Panc1 (cell line): ENCODE results near the gene NPB. TPM values are rescaled to one million over a fixed set of nuclear protein-coding genes. Genes with fewer than 3 reads are reported as not detected.
"Not testable (repeated sequence)": the region's sequence is repeated elsewhere in the genome, so short reads cannot be mapped to it uniquely, and the experiment has no call there.

ENCODE experiments used
- ATAC-seq: fragments of 200-7000 bp; cut with Tn5 transposase; 2 replicates; pipeline ENCODE4 v1.9.1; 2020; ENCODE audit warnings: mild to moderate bottlenecking, moderate library complexity
- BruUV-seq: library from RNA; stranded (reverse); fragments of 400-500 nt; replicated peaks from 2 replicates; lab custom pipeline; 2021; lab: Mats Ljungman, UMichigan
- CTCF ChIA-PET: fragments of 300-600 bp; sonication (Branson Sonifier 250); formaldehyde crosslinking; loops from one replicate; lab custom pipeline; 2022; ENCODE audit warnings: antibody characterized with exemption; lab: Charles Lee
- POLR2A ChIA-PET: fragments of 300-600 bp; sonication (Branson Sonifier 250); formaldehyde crosslinking; loops from one replicate; lab custom pipeline; 2022; ENCODE audit warnings: antibody characterized with exemption; lab: Charles Lee
- DNase-seq: peaks from one replicate; pipeline ENCODE4 v3.0.0-alpha.2; 2010; ENCODE audit warnings: low read depth, low spot score
- H3K27ac ChIP-seq: 2 replicates; pipeline ENCODE4 v1.5.1; 2011; ENCODE audit warnings: mild to moderate bottlenecking, low read length, inconsistent platforms
- H3K27me3 ChIP-seq: fragments of 200-500 bp; sonication (Bioruptor generic); 2 replicates; pipeline ENCODE4 v1.6.0; 2014; ENCODE audit warnings: low read length, inconsistent platforms; ENCODE audit not compliant: control insufficient read depth, insufficient read depth
- H3K36me3 ChIP-seq: fragments of 200-500 bp; sonication (Bioruptor generic); 2 replicates; pipeline ENCODE4 v1.5.1; 2014; ENCODE audit warnings: inconsistent platforms, mild to moderate bottlenecking, low read length, moderate library complexity; ENCODE audit not compliant: control insufficient read depth, insufficient read depth
- H3K4me1 ChIP-seq: 2 replicates; pipeline ENCODE4 v1.5.1; 2011; ENCODE audit warnings: inconsistent platforms, mild to moderate bottlenecking, low read length, moderate library complexity; ENCODE audit not compliant: control insufficient read depth, insufficient read depth
- H3K4me3 ChIP-seq, 2 experiments: 2 replicates each; pipeline ENCODE4 v1.5.1; 2011 to 2012; ENCODE audit warnings: low read depth in 2 of 2, low read length in 2 of 2, mild to moderate bottlenecking in 2 of 2, inconsistent platforms in 1 of 2, moderate library complexity in 1 of 2
- H3K9me3 ChIP-seq: fragments of 200-500 bp; sonication (Bioruptor generic); 2 replicates; pipeline ENCODE4 v1.5.1; 2014; ENCODE audit warnings: low read depth, mild to moderate bottlenecking, inconsistent platforms, low read length, moderate library complexity; ENCODE audit not compliant: control insufficient read depth, insufficient read depth
- POLR2AphosphoS5 ChIP-seq: IDR thresholded peaks from 2 replicates; pipeline ENCODE4 v1.6.1; 2012; ENCODE audit warnings: mild to moderate bottlenecking, low read depth, low read length, moderate library complexity
- REST ChIP-seq, 2 experiments: IDR thresholded peaks; 2 replicates each; pipeline ENCODE4 v1.6.1; 2011 to 2012; ENCODE audit warnings: low read depth in 2 of 2, control low read depth in 1 of 2, low read length in 1 of 2, mild to moderate bottlenecking in 1 of 2, moderate library complexity in 1 of 2; ENCODE audit not compliant: insufficient read depth in 1 of 2
- SIN3A ChIP-seq: IDR thresholded peaks from 2 replicates; pipeline ENCODE4 v1.6.1; 2012; ENCODE audit warnings: low read depth, mild to moderate bottlenecking, low read length, moderate library complexity, borderline replicate concordance; ENCODE audit not compliant: insufficient read depth
- TCF7L2 ChIP-seq: IDR thresholded peaks from 2 replicates; pipeline ENCODE4 v1.6.1; 2011; ENCODE audit warnings: mild to moderate bottlenecking, low read depth, low read length, inconsistent platforms
- in situ Hi-C: cut with HindIII; loops from 2 replicates; pipeline ENCODE4 v1.10.0; 2016; ENCODE audit warnings: low sequenced_read_pairs, low pct_unique_long_range_greater_than_20kb
- intact Hi-C: fragments of 100-400 bp; cut with micrococcal nuclease; formaldehyde crosslinking; loops from one replicate; pipeline ENCODE4 v1.10.0; 2022; ENCODE audit not compliant: unreplicated experiment
- total RNA-seq: library from RNA; stranded (reverse); gene quantifications from one replicate; pipeline ENCODE4 v1.2.1, GENCODE V29; 2021; ENCODE audit not compliant: unreplicated experiment
- TF ChIP-seq, protein P1 (sequence below): fragments of 450-650 bp; IDR thresholded peaks from 2 replicates; pipeline ENCODE4 v1.5.1; 2017; ENCODE audit warnings: mild to moderate bottlenecking

Gene NPB
- total RNA-seq, 1 experiment from 2014 or later: 3.9 TPM

GRCh38 chr17:81917565-81918332, 15.7 kb downstream of the NPB start, which contains the start of gene SIRT7:
TSS of gene SIRT7 (minus strand) at chr17:81918176. CDS start at chr17:81918131, 45 bp downstream.
- CTCF ChIA-PET: interaction anchor here (0.6 kb wide), 1 partner anchor 36 kb away, joined by 3 read pairs; no protein-coding TSS in a partner anchor
- intact Hi-C loops: no loop called here
- no peak for DNase-seq

DNA sequence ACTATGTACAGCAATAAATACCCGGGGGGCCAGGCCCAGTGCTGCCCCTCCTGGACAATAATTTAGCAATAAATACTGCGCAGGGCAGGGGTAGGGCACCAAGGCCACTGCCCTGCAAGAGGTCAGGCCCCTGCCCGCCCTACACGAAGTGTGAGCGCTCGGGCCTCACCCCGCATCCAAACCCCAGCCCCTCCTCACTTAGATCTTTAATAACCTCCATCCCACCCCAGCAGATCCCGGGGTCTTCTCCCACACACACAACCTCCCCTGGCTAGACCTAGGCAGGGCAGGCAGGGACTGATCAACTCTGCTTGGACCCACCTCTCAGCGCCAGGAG, 16.3 kb downstream of the NPB start:
- peaks cover 16% of the 10 kb centered on the region for H3K36me3 ChIP-seq
- H3K4me1 ChIP-seq: peaks cover 49% of the 10 kb centered on the region
- H3K9me3 ChIP-seq, BruUV-seq, DNase-seq, H3K27me3 ChIP-seq, in situ Hi-C loops, intact Hi-C loops, POLR2A ChIA-PET, CTCF ChIA-PET: not testable (repeated sequence)
- H3K4me3 ChIP-seq: peak overlapping the region; percentile 72 to 80
- H3K27ac ChIP-seq: peak overlapping the region; percentile 56
- ATAC-seq: peak; percentile 48

More at GRCh38 chr17:81917565-81918332, 15.7 kb downstream of the NPB start, which contains the start of gene SIRT7:
- peaks cover 16% of the 10 kb centered on the region for H3K36me3 ChIP-seq
- H3K27ac ChIP-seq: peak within 1 kb of the TSS; percentile 92
- peaks cover 53% of the 10 kb centered on the region for H3K4me1 ChIP-seq
- POLR2A ChIA-PET: interaction anchor here (0.5 to 0.9 kb wide), 3 partner anchors 9 to 1246 kb away, joined by 3 to 10 read pairs (median 3); no protein-coding TSS in a partner anchor
- ATAC-seq: peak; percentile 78
- in situ Hi-C loops: no loop called here
- BruUV-seq: no TSS peak
- peak within 1 kb of the TSS; percentile 72 to 80 for H3K4me3 ChIP-seq
- H3K27me3 ChIP-seq: no peaks in the 10 kb centered on the region
- TF ChIP-seq, protein P1, sequence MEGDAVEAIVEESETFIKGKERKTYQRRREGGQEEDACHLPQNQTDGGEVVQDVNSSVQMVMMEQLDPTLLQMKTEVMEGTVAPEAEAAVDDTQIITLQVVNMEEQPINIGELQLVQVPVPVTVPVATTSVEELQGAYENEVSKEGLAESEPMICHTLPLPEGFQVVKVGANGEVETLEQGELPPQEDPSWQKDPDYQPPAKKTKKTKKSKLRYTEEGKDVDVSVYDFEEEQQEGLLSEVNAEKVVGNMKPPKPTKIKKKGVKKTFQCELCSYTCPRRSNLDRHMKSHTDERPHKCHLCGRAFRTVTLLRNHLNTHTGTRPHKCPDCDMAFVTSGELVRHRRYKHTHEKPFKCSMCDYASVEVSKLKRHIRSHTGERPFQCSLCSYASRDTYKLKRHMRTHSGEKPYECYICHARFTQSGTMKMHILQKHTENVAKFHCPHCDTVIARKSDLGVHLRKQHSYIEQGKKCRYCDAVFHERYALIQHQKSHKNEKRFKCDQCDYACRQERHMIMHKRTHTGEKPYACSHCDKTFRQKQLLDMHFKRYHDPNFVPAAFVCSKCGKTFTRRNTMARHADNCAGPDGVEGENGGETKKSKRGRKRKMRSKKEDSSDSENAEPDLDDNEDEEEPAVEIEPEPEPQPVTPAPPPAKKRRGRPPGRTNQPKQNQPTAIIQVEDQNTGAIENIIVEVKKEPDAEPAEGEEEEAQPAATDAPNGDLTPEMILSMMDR: no peak
- peak; percentile 80 for TF ChIP-seq POLR2AphosphoS5
- peak; percentile 82; the same call in 1 of the 2 replicates for TF ChIP-seq SIN3A
- no peak for TF ChIP-seq TCF7L2
- H3K9me3 ChIP-seq: no peaks in the 10 kb centered on the region

DNA sequence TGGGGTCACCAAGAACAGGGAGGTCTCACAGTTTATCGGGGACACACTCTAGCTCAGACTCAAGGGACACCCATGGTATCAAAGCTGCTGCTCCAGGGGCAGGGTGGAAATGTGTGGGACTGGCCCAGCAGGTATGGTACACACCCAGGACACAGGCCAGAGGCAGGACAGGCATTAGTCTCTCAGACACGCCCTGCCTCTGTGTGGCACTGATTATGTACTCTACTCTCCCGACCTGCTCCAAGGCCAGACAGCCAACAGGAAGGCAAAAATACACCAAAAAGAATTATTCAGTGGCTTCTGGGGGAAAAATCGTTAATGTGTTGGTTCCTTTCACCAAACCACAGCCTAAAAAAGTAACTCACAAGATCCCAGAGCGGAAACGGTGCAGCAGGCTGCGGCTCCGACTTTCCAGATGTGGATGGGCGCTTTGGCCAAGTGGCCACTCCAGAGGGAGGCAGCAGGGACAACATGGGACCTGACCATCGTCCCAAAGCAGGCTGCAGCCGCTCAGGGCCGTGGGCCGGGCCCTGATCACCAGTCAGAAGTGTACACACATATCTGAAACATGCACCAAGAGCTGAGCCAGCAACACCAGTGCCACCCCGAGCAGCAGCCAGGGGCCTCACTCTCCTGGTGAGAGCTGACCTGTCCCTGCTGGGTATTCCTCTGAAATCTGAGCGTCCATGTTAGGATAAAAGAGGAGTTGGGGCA, 17.0 kb downstream of the NPB start:
- CTCF ChIA-PET: interaction anchor here (0.6 to 0.7 kb wide), 2 partner anchors 69 to 103 kb away, joined by 4 to 7 read pairs; partner anchors contain the start of gene CENPX
- intact Hi-C loops: no loop called here
- ATAC-seq: no peak
- POLR2A ChIA-PET: no interaction called here
- Histone ChIP-seq H3K9me3 (no peaks in the 10 kb centered on the region), H3K4me3 (no peak overlapping the region), H3K4me1 (peaks cover 54% of the 10 kb centered on the region), H3K27ac (peak overlapping the region; percentile 56), H3K27me3 (no peaks in the 10 kb centered on the region), H3K36me3 (peaks cover 16% of the 10 kb centered on the region)
- BruUV-seq: no TSS peak
- TF ChIP-seq, protein P1: no peak
- no peak for TF ChIP-seq POLR2AphosphoS5
- no peak for TF ChIP-seq REST (IDR thresholded peaks at IDR 0.05; ENCODE audit: insufficient read depth in 1 of 2, low read depth in 2 of 2, low read length in 1 of 2)
- no peak for TF ChIP-seq TCF7L2
- no peak for TF ChIP-seq SIN3A
- no peak for DNase-seq
- in situ Hi-C loops: no loop called here
